ENCODE data around the gene RAPGEF4. TPM values are rescaled to one million over a fixed set of nuclear protein-coding genes. Genes with fewer than 3 reads are reported as not detected.

The RAPGEF4 gene
- total and polyA plus RNA-seq, 9 of the 15 experiments (the other 6 are each of a cell fraction or from before 2014, with no cell fraction given): 0.04 to 0.33 (median 0.13) TPM; not detected in 6

GRCh38 chr2:172723286-172723685, 12.4 kb upstream of the RAPGEF4 start:
- BruUV-seq (replicated peaks): no TSS peak
- no peak overlapping the region for H3K4me3 ChIP-seq
- no peaks in the 10 kb centered on the region for H3K9me1 ChIP-seq (ENCODE audit: control insufficient read depth, insufficient read depth, low read length)
- H2AFZ ChIP-seq (ENCODE audit: low read depth, low read length): no peak overlapping the region
- ATAC-seq: no peak
- POLR2A ChIA-PET: interaction anchor here (1.9 kb wide), 1 partner anchor 8 kb away, joined by 5 read pairs; no protein-coding TSS in a partner anchor
- H3K4me2 ChIP-seq (ENCODE audit: insufficient read depth, low read length): no peak overlapping the region
- no peaks in the 10 kb centered on the region for H3K79me2 ChIP-seq (ENCODE audit: control insufficient read depth, insufficient read depth, low read length)
- CTCF ChIA-PET (ENCODE audit: low intra/inter-chr PET ratio): no interaction called here
- FAIRE-seq: no peak
- peaks cover 0 to 3% of the 10 kb centered on the region in 2 experiments; a peak in 1 of 5 replicates for H3K27me3 ChIP-seq (ENCODE audit: control insufficient read depth in 2 of 2, insufficient read depth in 2 of 2, low read length in 2 of 2)
- no peak overlapping the region for H3K9ac ChIP-seq (ENCODE audit: insufficient read depth in 1 of 2, low read depth in 2 of 2, low read length in 2 of 2)
- H4K20me1 ChIP-seq (replicated peaks; ENCODE audit: control insufficient read depth, insufficient read depth, low read length): no peaks in the 10 kb centered on the region
- no peak for DNase-seq (ENCODE audit: extremely low read depth in 1 of 4, low spot score in 3 of 4)
- TF ChIP-seq ADNP (tag; IDR thresholded peaks at IDR 0.05) (no peak), MYC (IDR thresholded peaks at IDR 0.05; ENCODE audit: low read depth, low read length) (no peak), MYC (CRISPR knock-in tag; IDR thresholded peaks at IDR 0.05; ENCODE audit: borderline replicate concordance, low read depth) (no peak), FOXM1 (IDR thresholded peaks at IDR 0.05; ENCODE audit: low read depth) (no peak), FOXM1 (CRISPR knock-in tag; IDR thresholded peaks at IDR 0.05; ENCODE audit: low read depth) (no peak), FOXK2 (conservative IDR thresholded peaks at IDR 0.05 in 1 of 2, IDR thresholded peaks at IDR 0.05 in 1 of 2; ENCODE audit: low read depth in 2 of 2) (no peak), ZNF175 (CRISPR knock-in tag; IDR thresholded peaks at IDR 0.05; ENCODE audit: low read depth) (no peak), ASH1L (IDR thresholded peaks at IDR 0.05; ENCODE audit: borderline replicate concordance, low read depth, partially characterized antibody) (no peak), MBD2 (IDR thresholded peaks at IDR 0.05; ENCODE audit: borderline replicate concordance, low read depth) (no peak), NUFIP1 (IDR thresholded peaks at IDR 0.05; ENCODE audit: partially characterized antibody) (no peak), CC2D1A (IDR thresholded peaks at IDR 0.05) (no peak), TGIF2 (CRISPR knock-in tag; IDR thresholded peaks at IDR 0.05) (no peak)
- in situ Hi-C loops (cut with MboI): no loop called here
- intact Hi-C loops (cut with micrococcal nuclease): no loop called here
- H3K27ac ChIP-seq (ENCODE audit: extremely low read depth, low read depth, low read length): no peak overlapping the region
- no peaks in the 10 kb centered on the region for H3K9me3 ChIP-seq (replicated peaks; ENCODE audit: control insufficient read depth, insufficient read depth, low read depth, low read length)
- no peaks in the 10 kb centered on the region for H3K36me3 ChIP-seq (ENCODE audit: control insufficient read depth, insufficient read depth, low read length)
- H3K4me1 ChIP-seq (replicated peaks in 1 of 2; ENCODE audit: control insufficient read depth in 2 of 2, insufficient read depth in 2 of 2, low read length in 2 of 2): no peaks in the 10 kb centered on the region

Measured in K562 (cell line).